ENCODE data around the gene EDEM1. TPM values are rescaled to one million over a fixed set of nuclear protein-coding genes. Genes with fewer than 3 reads are reported as not detected.
A peak's percentile ranks its signal among the peaks of the same experiment; 100 is the strongest.
"Not testable (repeated sequence)": the region's sequence is repeated elsewhere in the genome, so short reads cannot be mapped to it uniquely, and the experiment has no call there.

EDEM1 gene
- total RNA-seq, 1 experiment from 2014 or later = 65.9 TPM

- CTCF ChIA-PET = no interaction called here
- H3K9me3 Mint-ChIP-seq (ENCODE audit: low read depth, unreplicated experiment) = no peaks in the 10 kb centered on the region
- intact Hi-C loops (cut with micrococcal nuclease; ENCODE audit: unreplicated experiment) = no loop called here
- no TSS peak for BruUV-seq (replicated peaks)
- H3K4me3 Mint-ChIP-seq (ENCODE audit: low read depth, unreplicated experiment) = no peak overlapping the region
- no peak overlapping the region for H3K27ac Mint-ChIP-seq (ENCODE audit: unreplicated experiment)
- no peaks in the 10 kb centered on the region for H3K27me3 Mint-ChIP-seq (ENCODE audit: unreplicated experiment)
- TF ChIP-seq CTCF (IDR thresholded peaks at IDR 0.05; ENCODE audit: unreplicated experiment) = no peak
- H3K4me1 Mint-ChIP-seq (ENCODE audit: low read depth, unreplicated experiment) = peaks cover 43% of the 10 kb centered on the region
- peaks cover 7% of the 10 kb centered on the region for H3K36me3 Mint-ChIP-seq (ENCODE audit: insufficient read depth, unreplicated experiment)
- DNase-seq = no peak
These were observed 45.7 kb upstream of the EDEM1 start for GRCh38 chr3:5141760-5142159.

GRCh38 chr3:5143464-5143863 lies 44.0 kb upstream of the EDEM1 start:
- Mint-ChIP-seq H3K9me3 (ENCODE audit: low read depth, unreplicated experiment) (no peaks in the 10 kb centered on the region), H3K4me1 (ENCODE audit: low read depth, unreplicated experiment) (peaks cover 30% of the 10 kb centered on the region), H3K27ac (ENCODE audit: unreplicated experiment) (no peak overlapping the region), H3K27me3 (ENCODE audit: unreplicated experiment) (no peaks in the 10 kb centered on the region), H3K4me3 (ENCODE audit: low read depth, unreplicated experiment) (no peak overlapping the region), H3K36me3 (ENCODE audit: insufficient read depth, unreplicated experiment) (peaks cover 7% of the 10 kb centered on the region)
- CTCF ChIA-PET = no interaction called here
- no TSS peak for BruUV-seq (replicated peaks)
- DNase-seq = no peak
- intact Hi-C loops (cut with micrococcal nuclease; ENCODE audit: unreplicated experiment) = no loop called here
- TF ChIP-seq CTCF (IDR thresholded peaks at IDR 0.05; ENCODE audit: unreplicated experiment) = no peak

- Mint-ChIP-seq H3K27me3 (ENCODE audit: unreplicated experiment) (no peaks in the 10 kb centered on the region), H3K27ac (ENCODE audit: unreplicated experiment) (peak overlapping the region; percentile 80), H3K4me3 (ENCODE audit: low read depth, unreplicated experiment) (peak overlapping the region; percentile 53), H3K36me3 (ENCODE audit: insufficient read depth, unreplicated experiment) (peaks cover 7% of the 10 kb centered on the region), H3K9me3 (ENCODE audit: low read depth, unreplicated experiment) (no peaks in the 10 kb centered on the region), H3K4me1 (ENCODE audit: low read depth, unreplicated experiment) (peaks cover 30% of the 10 kb centered on the region)
- DNase-seq = peak; percentile 20
- no peak for TF ChIP-seq CTCF (IDR thresholded peaks at IDR 0.05; ENCODE audit: unreplicated experiment)
- intact Hi-C loops (cut with micrococcal nuclease; ENCODE audit: unreplicated experiment) = no loop called here
- CTCF ChIA-PET = interaction anchor here (1.0 to 1.3 kb wide), 2 partner anchors 21 to 433 kb away, joined by 3 to 6 read pairs; no protein-coding TSS in a partner anchor
- BruUV-seq (replicated peaks) = no TSS peak
These were observed 43.1 kb upstream of the EDEM1 start for GRCh38 chr3:5144316-5144994.

- Mint-ChIP-seq H3K27ac (ENCODE audit: unreplicated experiment) (peak overlapping the region; percentile 80), H3K27me3 (ENCODE audit: unreplicated experiment) (no peaks in the 10 kb centered on the region), H3K4me3 (ENCODE audit: low read depth, unreplicated experiment) (peak overlapping the region; percentile 53), H3K4me1 (ENCODE audit: low read depth, unreplicated experiment) (peaks cover 30% of the 10 kb centered on the region), H3K9me3 (ENCODE audit: low read depth, unreplicated experiment) (no peaks in the 10 kb centered on the region), H3K36me3 (ENCODE audit: insufficient read depth, unreplicated experiment) (peaks cover 7% of the 10 kb centered on the region)
- TF ChIP-seq CTCF (IDR thresholded peaks at IDR 0.05; ENCODE audit: unreplicated experiment) = no peak
- CTCF ChIA-PET = interaction anchor here (1.0 to 1.3 kb wide), 2 partner anchors 22 to 434 kb away, joined by 3 to 6 read pairs; no protein-coding TSS in a partner anchor
- DNase-seq = no peak
- intact Hi-C loops (cut with micrococcal nuclease; ENCODE audit: unreplicated experiment) = no loop called here
- no TSS peak for BruUV-seq (replicated peaks)
These were observed 42.4 kb upstream of the EDEM1 start for GRCh38 chr3:5145120-5145519.

- peaks cover 30% of the 10 kb centered on the region for H3K4me1 Mint-ChIP-seq (ENCODE audit: low read depth, unreplicated experiment)
- H3K27ac Mint-ChIP-seq (ENCODE audit: unreplicated experiment); DNase-seq; CTCF ChIA-PET; H3K4me3 Mint-ChIP-seq (ENCODE audit: low read depth, unreplicated experiment); BruUV-seq (replicated peaks); intact Hi-C loops (cut with micrococcal nuclease; ENCODE audit: unreplicated experiment); H3K9me3 Mint-ChIP-seq (ENCODE audit: low read depth, unreplicated experiment); H3K36me3 Mint-ChIP-seq (ENCODE audit: insufficient read depth, unreplicated experiment); H3K27me3 Mint-ChIP-seq (ENCODE audit: unreplicated experiment): not testable (repeated sequence)
These were observed 40.4 kb upstream of the EDEM1 start for GRCh38 chr3:5147152-5147551.
